ENCODE data around the gene GCAT.

DNA sequence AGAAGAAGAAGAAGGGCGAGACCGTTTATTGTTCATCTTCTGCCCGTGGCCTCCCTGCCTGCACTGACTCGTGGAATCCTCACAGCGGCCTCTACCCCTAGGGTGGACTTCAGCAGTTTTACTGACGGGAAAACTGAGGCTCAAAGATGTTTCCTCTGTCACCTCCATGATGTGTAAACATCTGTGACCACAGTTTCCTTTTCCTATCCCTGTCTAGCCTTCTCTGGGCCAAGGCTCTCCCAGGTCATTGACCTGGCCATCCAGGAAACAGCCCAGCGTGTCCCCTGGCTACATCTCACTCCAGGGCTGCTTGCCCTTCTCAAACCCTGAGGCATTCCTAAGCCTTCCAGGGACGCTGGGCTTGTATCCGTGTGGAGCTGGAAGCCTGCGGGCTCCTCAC, 49.0 kb upstream of the GCAT start:
- TF ChIP-seq, protein P1, sequence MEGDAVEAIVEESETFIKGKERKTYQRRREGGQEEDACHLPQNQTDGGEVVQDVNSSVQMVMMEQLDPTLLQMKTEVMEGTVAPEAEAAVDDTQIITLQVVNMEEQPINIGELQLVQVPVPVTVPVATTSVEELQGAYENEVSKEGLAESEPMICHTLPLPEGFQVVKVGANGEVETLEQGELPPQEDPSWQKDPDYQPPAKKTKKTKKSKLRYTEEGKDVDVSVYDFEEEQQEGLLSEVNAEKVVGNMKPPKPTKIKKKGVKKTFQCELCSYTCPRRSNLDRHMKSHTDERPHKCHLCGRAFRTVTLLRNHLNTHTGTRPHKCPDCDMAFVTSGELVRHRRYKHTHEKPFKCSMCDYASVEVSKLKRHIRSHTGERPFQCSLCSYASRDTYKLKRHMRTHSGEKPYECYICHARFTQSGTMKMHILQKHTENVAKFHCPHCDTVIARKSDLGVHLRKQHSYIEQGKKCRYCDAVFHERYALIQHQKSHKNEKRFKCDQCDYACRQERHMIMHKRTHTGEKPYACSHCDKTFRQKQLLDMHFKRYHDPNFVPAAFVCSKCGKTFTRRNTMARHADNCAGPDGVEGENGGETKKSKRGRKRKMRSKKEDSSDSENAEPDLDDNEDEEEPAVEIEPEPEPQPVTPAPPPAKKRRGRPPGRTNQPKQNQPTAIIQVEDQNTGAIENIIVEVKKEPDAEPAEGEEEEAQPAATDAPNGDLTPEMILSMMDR (IDR thresholded peaks at IDR 0.05), result no peak
- no peak for TF ChIP-seq POLR2A (IDR thresholded peaks at IDR 0.05)

Measured in esophagus squamous epithelium (tissue), 4 donors.